DLD1 (cell line): ENCODE results near the gene HAPLN2.
"Not testable (repeated sequence)": the region's sequence is repeated elsewhere in the genome, so short reads cannot be mapped to it uniquely, and the experiment has no call there.

Experiments used
- in situ Hi-C: cut with HindIII; loops from 2 replicates; pipeline ENCODE4 v1.10.0; 2017; ENCODE audit warnings: low sequenced_read_pairs

HAPLN2 gene

DNA sequence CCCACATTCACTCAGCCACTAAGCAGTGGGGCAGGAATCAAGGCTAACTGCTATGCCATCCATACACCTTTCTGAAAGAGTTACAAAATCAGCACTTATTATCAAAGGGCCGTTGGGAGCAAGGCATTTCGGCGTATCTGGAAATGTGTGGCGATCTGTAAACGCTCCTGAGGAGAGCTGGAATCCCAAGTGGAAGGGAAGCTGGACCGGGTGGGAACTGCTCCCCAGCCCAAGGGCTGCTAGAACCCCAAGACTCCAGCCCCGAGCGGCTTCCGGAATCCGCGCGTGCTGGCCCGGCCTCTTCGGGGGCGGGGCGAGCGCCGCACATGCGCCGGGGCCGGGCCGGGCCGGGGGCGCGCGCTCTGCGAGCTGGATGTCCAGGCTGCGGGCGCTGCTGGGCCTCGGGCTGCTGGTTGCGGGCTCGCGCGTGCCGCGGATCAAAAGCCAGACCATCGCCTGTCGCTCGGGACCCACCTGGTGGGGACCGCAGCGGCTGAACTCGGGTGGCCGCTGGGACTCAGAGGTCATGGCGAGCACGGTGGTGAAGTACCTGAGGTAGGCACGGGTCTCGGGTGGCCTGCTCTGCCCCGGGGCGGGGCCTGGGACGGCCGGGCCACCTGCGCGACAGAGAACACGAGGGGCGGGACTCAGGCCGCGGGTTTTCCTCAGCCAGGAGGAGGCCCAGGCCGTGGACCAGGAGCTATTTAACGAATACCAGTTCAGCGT, 27.6 kb upstream of the HAPLN2 start, which contains the start of gene NAXE:
Gene NAXE, plus strand, starts transcription at position 345 of the 726 bp plus-strand sequence. Its CDS starts 29 bp downstream, at position 374.
- in situ Hi-C loops = no loop called here

DNA sequence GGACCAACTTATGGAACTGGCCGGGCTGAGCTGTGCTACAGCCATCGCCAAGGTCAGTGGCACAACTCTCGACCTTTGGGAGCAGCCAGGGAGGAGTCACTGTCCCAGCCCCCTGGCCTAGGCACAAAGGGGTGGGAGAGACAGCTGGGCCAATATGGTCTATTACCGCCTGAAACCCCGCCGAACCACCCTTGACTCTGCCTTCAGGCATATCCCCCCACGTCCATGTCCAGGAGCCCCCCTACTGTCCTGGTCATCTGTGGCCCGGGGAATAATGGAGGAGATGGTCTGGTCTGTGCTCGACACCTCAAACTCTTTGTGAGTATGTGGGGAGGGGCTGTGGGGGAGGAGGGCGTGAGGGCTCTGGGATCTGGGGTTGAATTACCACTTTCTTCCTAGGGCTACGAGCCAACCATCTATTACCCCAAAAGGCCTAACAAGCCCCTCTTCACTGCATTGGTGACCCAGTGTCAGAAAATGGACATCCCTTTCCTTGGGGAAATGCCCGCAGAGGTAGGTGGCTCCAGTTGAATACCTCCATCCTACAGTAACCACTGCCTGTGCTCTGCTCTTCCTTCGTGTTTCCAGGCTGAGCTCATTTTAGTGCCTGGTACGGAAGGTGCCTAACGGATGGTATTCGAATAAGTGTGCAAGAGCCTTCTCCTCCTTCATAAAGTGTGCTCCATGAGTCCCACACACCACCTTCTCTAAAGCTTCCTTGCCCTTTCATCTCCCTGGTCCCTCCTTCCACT, 26.9 kb upstream of the HAPLN2 start:
- in situ Hi-C loops = no loop called here

DNA sequence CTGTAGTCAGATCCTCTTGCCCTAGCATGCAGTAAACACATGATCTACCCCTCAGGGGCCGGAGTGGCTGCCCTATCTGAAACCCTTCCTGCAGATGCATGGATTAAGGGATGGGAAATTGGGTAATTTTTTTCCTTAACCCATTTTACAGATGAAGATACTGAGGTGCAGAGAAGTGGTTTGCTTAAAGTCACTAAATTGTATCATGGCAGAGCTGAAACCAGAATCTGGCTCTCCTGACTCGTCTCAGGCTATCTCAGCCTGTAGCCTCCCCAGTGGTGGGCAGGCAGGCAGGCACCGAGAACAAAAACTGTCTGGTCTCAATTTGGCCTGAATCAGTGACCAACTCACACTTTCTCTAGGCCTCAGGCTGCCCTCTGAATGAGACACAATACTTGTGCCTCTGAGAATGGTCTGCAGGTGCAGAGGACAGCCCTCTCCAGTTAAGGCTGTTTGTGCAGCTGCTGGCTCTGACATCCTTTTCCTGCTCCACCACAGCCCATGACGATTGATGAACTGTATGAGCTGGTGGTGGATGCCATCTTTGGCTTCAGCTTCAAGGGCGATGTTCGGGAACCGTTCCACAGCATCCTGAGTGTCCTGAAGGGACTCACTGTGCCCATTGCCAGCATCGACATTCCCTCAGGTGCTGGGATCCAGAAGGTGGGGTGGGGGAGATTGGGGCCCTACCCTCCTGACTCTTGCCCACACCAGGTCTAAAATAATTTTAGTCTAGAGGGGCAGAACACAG, 26.1 kb upstream of the HAPLN2 start:
- in situ Hi-C loops = no loop called here

DNA sequence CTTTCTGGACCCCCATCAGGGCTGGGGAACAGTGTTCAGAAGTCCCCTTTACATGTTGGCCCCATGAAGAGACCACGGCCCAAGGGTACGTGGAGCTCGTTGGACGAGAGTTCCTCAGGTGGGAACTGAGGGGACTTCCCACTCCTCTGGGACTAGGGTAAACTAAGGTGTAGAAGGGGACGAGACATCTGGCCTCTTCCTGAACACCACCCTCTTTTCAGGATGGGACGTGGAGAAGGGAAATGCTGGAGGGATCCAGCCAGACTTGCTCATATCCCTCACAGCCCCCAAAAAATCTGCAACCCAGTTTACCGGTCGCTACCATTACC, 25.6 kb upstream of the HAPLN2 start:
- in situ Hi-C loops = no loop called here

DNA sequence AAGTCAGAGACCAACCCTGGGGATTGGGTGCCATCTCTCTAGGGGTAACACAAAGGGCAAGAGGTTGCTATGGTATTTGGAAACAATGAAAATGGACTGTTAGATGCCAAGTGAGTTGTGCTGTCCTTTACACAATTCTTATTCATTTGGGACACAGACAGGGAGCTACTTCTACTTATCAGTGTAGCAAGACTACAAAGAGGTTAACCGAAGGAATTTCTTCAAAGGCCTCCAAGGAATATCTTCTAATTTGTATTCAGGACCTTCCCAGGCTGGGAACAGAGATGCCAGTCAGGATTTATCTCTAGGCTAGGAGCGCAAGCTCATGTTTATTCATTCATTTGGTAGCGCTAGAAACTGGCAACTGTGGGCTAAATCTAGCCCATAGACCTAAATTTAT, 25.0 kb upstream of the HAPLN2 start:
- in situ Hi-C loops = no loop called here

DNA sequence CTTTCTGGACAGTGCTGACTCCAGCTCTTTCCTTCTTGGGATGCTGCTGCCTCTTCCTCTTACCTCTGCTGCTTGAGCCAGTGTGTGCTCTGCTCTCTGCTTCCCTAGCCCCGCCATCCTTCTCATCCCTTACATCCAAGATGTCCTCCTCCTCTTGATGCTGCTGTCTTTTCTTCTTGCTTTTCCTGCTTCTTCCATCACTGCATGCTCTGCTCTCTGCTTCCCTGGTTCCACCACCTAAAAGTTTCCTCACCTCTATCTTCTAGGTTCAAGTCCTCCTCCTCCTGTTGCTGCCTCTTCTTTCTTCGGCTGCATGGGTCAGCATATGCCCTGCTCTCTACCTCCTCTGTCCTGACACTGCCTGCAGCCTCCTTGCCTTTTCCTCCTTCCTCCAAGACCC, 24.2 kb upstream of the HAPLN2 start:
- in situ Hi-C loops = no loop called here

DNA sequence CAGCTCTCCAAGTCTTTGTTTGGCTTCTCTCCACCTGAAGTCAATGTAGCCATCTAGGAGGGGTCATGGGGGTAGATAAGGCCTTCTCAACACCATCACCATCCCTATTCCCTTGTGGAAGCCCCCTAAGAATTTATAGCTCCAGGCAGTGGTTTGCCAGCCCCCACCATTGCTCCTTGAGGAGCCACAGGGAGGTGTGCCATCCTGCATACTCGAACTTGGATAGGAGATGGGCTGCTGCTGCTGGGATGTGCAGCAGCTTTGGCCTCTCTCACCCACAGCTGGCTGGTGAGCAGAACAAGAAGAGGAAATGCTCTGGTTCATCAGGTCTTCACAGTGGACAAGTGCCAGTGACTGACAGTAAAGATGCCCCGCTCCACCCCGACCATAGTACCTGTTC, 22.8 kb upstream of the HAPLN2 start:
- in situ Hi-C loops = no loop called here

DNA sequence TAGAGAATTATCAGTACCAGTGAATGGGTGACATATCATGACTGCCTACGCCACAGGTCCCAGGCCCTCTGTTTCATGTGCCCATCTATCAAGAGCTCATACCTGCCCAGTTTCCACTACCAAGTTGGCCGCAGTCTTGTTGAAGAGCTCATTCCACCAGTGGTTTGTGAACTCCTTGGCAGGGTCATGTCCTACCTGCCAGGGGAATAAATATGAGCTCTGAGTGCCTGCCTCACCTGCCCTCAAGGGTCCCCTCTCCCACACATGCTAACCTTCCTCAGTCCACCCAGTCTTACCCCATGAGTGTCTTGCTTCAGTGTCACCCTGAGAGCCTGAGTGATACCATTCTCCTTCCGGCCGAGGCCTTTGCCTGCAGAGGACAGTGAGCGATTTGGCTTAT, 21.1 kb upstream of the HAPLN2 start:
- in situ Hi-C loops = no loop called here

DNA sequence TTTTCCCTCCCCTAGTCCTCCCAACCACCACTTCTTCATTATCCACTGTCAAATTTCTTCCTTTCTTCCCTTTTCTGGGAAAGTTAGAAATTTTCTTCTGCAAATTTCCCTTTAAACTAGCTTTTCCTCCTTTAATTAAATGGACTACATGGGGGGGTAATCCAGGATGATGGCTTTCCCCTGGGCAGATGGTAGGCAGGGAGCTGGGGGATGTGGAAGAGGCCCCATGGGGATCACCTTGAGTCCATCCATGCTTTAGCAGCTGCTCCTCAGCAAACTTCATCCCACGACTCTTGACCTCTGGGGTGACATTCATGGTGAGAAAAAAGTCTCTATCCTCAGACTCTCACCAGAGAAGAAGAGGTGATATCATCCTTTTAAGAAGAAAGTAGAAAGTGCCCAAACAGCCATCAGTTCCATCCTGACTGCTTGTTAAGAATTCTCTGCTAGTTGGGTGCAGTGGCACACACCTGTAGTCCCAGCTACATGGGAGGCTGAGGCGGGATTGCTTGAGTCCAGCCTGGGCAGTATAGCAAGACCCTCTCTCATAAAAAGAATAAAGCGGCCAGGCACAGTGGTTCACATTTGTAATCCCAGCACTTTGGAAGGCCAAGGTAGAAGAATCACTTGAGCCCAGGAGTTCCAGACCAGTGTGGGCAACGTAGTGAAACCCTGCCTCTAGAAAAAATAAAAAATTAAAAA, 20.3 kb upstream of the HAPLN2 start:
- in situ Hi-C loops = no loop called here

DNA sequence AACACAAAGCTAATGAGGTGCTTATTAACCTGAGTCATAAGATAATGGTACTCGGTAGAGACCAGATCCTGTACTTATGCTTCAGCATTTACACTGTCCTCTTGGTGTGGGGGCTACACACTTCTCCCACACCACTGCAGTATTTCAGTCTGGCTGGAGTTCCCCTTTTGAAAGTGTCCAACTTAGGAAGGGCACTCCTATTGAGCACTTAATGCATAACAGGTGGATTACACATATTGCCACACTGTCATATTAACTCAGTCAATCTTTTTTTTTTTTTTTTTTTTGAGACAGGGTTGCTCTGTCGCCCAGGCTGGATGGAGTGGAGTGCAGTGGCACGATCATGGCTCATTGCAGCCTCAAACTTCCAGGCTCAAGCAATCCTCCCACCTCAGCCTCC, 19.4 kb upstream of the HAPLN2 start:
- in situ Hi-C loops = no loop called here

DNA sequence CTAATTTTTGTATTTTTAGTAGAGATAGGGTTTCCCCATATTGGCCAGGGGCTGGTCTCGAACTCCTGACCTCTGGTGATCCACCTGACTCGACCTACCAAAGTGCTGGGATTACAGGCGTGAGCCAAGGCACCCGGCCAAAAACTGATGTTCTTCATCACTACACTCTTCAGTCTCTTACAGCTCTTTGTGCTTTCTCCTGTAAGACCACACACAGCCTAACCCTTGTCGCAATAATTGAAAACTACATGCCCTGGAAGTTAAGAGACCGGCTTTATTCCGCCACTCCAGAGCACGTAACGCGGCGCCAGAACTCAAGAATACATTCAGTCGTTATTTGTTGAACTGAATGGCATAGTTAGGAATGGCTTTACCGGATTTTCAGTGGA, 18.5 kb upstream of the HAPLN2 start:
- in situ Hi-C loops = no loop called here

DNA sequence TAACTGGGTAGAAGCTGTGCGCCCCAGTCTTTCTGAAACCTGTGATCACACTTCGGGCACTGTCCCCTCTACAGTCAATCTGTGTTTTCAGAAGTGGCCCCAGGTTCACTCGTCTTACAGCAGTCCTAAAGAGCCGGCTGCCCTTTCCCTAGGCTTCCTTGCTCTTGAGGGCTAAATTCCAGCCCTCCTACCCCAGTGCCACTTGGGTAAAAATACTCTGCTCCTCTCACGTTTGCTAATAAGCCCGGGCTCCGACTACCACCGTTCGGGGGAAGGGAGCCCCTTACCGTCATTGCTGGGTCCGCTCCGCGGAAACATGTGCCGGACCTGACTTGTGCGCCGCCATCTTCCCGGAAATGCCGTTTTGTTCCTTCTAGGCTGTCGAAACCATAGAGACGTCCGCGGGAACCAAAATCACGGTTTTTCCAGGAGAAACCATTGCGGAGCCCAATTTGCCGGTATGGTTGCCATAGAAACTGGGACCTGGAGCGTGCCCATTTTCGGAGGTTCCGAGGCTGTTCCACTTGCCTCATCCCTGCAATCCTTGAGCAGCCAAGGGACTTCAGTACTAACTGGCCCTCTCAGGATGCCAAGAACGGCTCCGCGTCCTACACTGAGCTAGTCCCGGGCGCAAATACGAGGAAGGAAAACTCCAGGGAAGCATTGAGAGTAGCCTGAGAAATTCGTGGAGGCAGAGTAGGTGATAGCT, 17.9 kb upstream of the HAPLN2 start, which contains the start of gene GPATCH4:
Gene GPATCH4, minus strand, starts transcription at position 358 of the 709 bp plus-strand sequence.
- in situ Hi-C loops = no loop called here

DNA sequence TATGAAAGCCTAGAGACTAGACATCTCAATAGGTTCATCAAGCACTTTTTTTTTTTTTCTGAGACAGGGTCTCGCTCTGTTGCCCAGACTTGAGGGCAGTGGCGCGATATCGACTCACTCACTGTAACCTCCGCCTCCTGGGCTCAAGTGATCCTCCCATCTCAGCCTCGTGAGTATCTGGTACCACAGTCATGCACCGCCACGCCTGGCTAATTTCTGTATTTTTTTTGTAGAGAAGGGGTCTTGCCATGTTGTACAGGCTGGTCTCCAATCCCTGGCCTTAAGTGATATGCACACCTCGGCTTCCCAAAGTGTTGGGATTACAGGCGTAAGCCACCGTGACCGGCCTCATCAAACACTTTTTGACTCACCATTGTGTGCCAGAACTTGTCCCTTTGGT, 17.3 kb upstream of the HAPLN2 start:
- in situ Hi-C loops = no loop called here

DNA sequence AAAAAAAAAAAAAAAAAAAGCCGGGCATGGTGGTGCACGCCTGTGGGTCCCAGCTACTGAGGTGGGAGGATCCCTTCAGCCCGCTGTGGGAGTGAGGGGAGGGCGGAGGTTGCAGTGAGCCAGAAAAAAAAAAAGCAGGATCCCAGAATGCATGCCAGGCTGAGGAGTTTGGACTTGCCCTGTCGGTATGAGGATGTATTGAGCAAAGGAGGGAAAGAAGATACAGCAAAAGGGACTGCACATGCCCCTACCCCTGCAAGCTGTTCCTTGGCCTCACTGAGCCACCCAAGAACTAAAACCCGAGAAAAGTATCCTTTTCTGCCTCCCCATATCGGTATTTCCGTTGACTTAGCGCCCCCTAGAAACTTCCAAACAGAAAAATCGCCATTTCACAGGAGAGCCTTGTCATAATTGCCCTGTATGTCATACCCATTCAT, 16.6 kb upstream of the HAPLN2 start:
- in situ Hi-C loops = no loop called here

DNA sequence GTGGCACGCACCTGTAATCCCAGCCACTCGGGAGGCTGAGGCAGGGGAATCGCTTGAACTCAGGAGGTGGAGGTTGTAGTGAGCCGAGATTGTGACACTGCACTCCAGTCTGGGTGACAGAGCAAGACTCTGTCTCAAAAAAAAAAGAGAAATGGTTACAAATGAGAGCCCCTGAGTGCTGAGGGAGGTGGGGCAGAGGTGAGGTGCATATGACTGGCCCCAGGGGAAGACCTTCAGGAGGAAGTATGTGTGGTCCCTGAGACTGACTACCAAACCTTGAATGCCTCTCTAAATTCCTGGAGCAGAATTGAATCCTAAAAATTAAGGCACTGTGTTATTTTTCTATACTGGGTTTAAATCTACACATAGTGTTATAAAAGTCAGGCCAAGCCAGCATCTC, 11.9 kb upstream of the HAPLN2 start:
- in situ Hi-C loops = not testable (repeated sequence)

DNA sequence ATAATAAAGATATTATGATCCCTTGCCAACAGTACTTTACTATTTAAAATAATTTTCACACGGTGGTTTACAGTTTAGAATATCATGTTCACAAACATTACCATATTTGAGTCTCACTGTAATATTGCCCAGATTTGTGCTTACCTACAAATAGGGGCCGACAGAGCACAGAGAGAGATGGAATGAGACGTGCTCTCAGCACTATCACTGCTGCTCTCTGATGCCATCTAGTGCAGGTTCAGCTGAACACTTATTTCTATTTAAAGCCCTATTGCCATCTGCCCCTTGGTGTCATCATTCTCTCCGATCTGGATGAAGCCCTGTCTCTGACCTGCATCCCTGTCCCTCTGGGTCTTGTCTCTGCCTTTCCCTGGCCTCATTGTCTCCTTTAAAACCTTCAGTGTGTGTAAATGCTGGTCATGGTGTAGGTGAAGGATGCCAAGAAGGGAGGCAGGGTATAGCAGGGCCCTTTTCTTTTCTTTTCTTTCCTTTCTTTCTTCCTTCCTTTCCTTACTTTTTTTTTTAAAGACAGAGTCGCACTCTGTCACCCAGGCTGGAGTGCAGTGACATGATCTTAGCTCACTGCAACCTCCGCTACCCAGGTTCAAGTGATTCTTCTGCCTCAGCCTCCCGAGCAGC, 11.1 kb upstream of the HAPLN2 start:
- in situ Hi-C loops = no loop called here

DNA sequence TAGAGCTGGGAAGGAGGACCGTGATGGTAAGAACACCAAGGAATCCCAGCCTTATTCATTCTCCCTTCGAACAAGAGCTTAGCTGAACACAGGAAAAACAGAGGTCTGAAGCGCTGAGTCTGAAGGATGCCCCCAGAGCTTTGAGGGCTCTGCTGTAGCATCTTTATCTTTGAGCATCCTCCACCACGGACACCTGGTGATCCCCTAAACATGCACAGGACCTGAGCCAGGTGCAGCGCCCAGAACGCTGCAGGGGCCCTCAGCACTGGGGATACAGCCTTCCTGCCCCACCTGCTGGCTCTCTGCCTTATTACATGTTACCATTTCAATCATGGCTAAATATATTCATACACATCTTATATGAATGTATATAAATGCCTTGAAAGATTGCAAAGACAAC, 10.2 kb upstream of the HAPLN2 start:
- in situ Hi-C loops = no loop called here

DNA sequence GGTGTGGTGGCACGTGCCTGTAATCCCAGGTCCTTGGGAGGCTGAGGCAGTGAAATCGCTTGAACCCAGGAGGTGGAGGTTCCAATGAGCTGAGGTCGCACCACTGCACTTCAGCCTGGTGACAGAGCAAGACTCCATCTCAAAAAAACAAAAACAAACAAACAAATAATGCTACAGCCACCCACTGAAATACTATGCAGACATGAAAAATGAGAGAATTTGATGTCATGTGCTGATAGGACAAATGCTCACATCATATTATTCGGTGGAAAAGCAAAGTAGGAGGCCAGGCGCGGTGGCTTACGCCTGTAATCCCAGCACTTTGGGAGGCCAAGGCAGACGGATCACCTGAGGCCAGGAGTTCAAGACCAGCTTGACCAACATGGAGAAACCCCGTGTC, 9.1 kb upstream of the HAPLN2 start:
- in situ Hi-C loops = not testable (repeated sequence)

DNA sequence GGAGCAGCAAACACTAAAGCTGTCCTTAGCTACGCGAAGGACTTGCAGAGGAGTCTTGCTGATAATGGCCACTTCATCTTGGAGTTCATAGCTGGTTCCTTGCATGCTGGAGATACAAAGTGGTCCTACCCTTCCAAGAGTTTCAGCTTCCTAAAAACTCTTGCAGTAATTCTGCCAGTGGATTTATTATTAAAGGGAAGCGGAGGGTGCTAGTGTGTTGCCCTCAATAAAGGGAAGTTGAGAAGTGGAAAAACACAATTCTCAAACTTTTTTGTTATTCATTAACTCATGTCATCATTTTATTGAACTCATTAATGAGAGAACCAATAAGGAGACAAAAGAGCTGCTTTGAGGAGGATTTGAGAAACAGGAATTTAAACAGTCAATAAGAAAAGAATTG, 6.5 kb upstream of the HAPLN2 start:
- in situ Hi-C loops = no loop called here

DNA sequence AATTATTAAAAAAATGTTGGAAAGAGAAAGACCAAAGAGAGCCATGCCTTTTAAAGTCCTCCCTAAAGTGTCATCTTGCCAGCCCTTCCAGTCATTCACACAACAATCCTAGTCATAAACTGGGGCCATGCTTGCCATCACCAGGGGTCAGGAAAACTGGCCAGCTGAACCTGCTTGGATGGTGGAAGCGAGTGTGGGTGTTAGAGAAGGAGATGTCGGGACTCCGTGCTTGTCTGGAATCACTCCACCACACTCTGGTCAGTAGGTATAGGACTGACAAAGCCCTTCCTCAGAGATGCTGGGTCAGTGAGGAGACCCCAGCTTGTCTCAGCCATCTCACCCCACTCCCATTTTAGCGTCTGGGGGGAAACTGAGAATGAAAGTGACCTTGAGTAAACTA, 3.3 kb upstream of the HAPLN2 start:
- in situ Hi-C loops = no loop called here
